NCI-H2029 treated with DMSO at 0.1 percent for 48 hours (cell line): Measurements from ENCODE around the gene DTHD1.

Experiments
- DNase-seq: peaks from one replicate; lab custom pipeline; 2025; lab: John Stamatoyannopoulos, UW

The DTHD1 gene

DNA sequence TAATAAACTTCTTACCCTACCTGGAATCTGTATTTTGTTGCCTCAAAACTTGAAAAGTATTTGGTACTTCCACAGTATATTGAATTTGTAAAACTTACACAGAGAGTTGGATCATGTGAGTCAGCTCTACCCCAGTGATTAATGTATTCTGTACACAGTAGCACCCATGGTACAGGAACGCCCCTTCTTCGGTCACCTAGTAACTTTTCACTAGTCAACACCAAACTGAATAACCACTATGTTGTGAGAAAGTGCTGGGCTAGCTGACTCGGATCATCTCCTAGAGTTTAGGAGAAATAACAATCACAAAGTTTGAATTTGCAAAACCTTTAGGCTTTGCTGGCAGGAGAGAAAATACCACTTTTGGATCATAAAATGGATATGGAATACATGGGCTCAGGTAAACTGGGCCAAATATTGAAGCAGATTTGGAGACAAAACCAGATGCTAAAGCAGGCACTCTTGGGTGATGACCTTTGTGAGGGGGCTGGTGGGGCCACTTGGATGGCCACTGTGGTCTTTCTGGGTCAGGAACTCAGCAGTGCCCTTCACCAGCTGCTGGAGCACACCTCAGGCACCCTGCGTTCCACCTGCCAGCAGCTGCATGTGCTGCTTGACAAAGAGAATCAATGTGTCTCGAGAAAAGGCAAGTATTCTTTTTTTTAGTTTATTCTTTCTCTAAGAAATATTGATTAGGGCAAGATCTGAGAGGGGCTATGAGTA lies at the start of gene DTHD1:
Gene DTHD1 (plus strand): TSS at position 233 of the 723 bp plus-strand sequence. CDS start 143 bp downstream, at position 376.
- DNase-seq, result no peak

DNA sequence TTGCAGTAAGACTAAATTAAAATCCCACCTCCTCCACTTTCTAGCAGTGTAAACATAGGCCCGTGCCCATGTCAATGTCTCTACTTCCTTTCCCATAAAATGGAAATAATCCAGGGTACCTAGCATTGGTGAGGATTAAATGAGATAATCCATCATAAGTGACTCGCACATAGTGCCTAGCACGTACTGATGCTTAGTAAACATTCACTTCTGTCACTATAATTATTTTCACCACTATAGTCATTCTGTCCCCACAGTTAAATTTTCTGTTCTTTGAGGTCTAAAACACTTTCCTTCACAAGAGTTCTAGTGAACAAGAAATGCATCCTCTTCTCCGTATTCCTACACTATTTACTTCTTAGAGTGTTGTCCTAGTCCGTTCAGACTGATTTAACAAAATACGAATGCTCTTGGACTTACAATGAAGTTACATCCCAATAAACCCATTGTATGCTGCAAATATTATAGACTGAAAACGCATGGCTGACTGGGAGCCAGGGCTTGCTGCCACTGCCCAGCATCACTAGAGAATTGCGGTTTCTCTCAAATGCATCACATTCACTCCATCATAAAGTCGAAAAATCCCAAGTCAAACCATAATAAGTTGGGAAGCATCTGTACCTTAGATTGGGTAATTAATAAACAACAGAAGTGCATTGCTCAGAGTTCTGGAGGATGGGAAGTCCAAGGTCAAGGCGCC lies 47.7 kb upstream of the DTHD1 start:
- no peak for DNase-seq

DNA sequence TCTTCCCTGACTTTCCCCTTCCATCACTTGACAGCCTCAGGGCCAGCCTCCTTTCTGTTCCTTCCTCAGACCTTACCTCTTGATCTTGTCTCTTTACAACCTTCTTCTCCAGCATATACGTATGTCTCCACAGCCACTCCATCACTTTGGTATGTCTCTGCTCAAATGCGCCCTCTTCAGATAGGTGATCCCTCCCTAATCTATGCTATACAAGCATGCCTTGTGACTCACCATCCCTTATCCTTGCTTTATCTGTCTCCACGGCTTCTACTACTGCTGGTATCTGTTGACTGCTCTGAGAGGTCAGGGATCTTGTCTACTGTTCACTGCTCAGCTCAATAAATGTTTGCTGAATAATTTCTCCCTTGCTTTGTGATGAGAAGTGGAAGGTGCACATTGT lies 46.1 kb upstream of the DTHD1 start:
- DNase-seq, result no peak

DNA sequence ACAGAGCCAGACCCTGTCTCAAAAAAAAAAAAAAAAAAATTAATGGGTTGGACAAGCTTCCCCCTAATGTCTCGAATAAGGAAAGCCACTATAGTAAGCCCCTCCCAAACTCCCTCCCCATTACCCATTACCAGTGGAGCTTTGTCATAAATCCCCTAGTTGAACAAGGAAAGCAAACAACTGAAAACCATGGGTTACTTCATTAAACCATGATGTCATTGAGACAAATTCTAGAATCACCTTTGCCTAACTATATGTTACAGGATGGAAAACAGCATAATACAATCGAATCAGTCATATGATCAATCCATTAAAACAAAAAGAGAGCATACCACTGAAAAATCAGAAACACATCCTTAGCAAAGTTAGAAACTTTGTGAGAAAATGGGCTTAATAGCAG lies 45.3 kb upstream of the DTHD1 start:
- no peak for DNase-seq

DNA sequence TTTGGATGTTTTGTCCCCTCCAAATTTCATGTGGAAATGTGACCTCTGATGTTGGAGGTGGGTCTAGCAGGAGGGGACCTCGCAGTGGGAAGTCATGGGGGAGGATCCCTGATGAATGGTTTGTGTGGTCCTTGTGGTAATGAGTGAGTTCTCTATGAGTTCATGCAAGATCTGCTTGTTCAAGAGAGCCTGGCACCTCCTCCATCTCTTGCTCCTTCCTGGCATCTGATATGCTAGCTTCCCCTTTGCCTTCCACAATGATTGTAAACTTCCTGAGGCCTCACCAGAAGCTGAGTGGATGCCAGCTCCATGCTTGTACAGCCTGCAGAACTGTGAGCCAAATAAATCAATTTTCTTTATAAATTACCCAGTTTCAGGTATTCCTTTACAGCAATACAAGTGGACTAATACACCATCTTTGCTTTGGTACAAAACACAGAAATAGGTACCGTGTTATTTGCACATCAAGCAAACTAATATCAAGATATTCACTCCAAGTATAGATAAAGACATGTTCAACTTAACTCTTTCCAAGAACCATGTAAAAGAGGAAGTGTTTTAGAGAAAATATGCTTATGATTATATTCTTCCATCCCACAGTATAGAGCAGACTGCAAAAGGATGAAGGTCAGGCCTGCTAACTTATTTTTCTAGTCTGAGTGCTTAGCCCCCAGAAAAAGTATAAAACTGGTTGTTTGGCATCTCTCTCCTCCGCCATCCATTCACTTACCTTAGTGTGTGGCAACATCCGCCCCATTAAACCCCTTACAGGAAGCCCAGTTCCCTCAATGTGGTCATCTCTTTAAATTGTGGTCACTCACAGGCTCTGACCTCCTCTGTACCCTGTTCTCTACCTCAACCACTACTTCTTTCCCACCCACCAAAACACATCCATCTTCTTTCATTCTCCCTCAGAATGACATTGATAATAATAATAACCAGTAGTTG lies 43.8 kb upstream of the DTHD1 start:
- no peak for DNase-seq

DNA sequence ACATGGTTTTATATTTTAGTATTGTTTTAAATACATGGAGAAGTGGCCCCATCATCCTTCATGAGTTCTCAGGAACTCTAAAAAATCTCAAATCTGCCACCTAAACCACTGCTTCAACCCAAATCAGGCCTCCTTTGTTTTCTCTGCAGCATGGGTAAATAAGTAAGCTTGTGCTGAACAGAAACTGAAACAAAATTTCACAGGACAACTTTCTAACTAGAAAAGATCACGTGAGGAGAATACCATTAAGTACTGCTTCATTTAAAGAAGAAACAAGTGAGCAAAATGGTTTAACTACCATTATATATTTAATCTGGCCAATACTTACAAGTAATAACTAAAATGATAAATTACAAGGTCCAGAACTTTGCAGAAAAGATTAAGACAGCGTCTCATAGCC lies 39.6 kb upstream of the DTHD1 start:
- no peak for DNase-seq

DNA sequence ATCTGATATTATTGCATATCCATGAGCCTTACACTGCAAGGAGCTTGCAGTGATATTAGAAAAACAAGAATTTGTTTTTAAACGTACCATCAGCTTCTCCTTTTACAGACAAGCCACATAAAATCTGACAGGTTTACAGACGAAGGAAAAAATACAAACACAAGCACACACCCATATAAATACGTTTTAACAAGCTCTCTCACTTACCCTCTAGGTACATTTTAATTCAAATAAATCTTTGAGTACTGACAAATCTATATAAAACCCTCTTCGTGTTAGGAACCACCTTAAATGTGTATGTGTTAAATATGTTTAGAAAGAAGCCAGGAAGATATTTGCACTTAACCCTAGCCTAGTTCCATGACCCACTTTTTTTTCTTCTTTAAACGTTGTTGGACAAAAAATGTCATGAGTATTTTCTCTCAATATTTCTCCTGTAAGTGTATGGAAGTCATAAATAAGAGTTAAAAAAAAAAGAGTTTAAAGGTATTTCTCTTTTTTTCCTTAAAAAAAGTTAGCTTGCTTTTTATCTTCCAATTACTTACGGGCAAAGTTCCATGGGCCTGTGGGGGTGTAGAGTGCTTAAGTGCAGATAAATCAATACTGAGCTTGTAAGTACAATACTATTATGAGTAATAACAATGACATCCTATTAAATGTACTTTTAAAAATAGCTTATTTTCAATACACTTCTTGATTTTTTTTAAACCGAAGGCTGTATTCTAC lies 38.6 kb upstream of the DTHD1 start:
- no peak for DNase-seq

DNA sequence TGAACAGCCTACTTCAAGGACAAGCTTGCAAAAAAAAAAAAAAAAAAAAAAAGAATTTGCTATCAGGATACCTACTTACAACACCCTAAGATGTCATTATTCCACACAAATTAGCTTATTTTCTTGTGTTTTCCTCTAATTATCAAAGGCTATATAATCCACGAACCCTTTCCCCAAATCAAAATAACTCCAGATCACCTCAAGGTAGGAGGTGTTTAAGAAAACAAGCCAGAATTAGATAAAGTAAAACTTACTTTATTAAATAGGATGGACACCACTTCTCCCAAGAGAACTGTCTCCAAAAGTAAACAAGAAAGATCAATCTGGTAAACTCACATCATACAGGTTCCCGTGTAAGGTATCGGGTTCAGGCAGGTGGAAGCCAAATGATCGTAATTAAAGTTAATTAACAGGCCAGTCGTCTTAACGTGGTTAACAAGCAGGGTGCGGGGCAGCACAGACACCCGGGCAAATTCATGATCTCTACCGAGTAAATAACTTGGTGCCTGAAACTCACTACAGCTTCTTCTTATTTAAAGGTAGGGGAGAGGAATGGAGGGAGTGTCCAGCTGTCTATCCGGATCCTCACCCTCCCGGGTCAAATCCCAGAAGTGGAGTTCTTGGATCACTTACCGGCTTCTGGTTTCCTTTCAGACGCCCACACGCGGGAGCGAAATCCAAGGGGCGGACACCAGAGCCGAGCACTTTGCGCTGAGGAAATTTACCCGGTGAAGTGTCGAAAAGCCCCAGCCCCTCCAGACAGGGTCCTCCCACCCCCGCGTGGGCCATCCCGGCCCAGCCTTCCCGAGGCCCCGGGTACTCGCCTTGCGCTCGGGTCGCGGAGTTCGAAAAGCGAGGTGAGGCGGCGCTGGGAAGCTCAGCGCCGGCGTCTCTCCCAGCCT lies 37.8 kb upstream of the DTHD1 start:
- no peak for DNase-seq

DNA sequence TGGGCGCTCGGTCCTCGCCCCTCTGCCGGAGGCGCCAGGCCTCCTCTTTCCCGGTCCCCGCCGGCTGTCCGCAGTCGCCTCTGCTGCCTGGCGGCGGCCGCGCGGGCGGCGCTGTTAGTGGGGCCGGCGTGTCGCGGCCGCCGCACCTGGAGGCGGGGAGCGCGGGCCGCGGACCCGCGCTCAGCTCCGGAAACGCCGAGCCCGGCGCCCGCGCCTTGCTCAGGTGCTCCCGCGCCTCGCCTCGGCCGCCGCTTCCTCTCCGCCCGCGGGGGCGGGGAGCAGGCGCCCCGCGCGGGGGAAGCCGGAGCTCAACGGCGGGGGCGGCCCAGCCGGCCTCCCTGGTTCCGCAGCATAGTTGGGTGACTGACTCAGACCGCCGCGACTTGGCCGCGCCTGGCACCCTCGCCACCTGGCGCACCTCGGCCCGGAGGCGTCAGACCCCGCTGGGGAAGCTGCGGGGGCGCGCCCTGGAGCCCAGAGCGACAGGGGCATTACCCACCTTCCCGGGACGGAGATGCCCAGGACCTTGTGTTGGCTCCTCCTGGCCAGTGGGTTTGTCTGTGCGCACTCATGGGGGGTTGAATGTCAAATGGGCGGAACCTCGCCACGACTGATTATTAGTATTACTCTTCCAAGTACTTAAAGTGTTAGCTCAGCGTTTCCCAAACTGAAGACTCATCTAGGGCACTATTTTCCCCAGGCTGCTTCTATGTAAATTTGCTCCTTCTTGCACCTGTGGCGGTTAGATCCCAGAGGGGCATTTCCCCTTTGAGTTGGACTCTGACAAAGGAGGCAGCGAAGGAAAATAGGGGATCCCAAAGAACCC lies 36.9 kb upstream of the DTHD1 start, which contains the start of gene ARAP2:
Gene ARAP2 (minus strand): TSS at position 258 of the 826 bp plus-strand sequence. CDS start 15,028 bp downstream, outside the sequence.
- DNase-seq, result no peak

DNA sequence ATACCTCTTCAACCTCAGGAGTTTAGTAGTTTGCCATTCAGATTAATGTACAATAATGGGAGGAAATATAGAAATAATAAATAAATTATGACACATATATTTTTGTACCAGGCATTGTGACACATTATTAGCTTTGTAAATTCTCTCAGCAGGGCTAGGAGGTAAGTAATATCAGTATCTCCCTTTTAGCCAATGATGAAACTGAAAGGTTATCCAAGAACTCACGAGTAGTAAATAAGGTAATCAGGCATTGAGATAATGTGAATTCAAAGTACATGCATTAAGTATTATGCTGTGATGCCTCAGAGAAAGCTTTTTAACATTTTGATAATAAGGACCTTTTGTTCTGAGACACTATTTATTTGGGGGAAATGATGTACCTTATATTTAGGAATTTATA lies 31.8 kb upstream of the DTHD1 start:
- DNase-seq, result no peak

DNA sequence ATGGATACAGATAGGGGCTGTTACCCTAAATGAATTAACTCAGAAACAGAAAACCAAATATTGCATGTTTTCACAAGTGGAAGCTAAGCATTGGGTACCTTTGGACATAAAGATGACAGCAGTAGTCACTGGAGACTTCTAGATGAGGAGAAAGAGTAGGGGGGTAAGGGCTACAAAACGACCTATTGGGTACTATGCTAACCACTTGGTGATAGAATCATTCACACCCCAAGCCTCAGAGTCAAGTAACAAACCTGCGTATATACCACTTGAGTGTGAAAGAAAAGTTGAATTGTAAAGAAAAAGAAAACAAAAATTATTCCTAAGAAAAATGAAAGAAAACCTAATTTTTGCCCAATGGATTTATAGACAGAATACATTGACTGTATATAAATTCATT lies 29.4 kb upstream of the DTHD1 start:
- no peak for DNase-seq

DNA sequence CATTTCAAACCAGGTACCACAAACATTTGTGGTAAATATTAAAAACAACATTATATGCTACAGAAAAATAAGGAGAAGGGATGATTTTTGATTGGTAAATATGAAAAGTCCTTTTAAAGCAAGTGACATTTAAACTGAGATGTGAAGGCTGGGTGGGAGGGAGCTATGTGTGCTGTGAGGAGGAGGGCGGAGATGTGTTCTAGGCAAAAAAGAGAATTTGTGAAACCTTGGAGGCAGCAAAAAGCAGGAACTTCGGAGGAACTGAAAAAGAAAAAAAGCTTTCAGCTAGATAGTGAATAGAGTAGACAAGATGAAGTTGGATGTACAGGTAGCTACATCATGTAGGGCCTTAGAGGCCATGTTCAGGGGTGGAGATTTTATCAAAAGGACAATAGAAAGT lies 27.0 kb upstream of the DTHD1 start:
- no peak for DNase-seq

DNA sequence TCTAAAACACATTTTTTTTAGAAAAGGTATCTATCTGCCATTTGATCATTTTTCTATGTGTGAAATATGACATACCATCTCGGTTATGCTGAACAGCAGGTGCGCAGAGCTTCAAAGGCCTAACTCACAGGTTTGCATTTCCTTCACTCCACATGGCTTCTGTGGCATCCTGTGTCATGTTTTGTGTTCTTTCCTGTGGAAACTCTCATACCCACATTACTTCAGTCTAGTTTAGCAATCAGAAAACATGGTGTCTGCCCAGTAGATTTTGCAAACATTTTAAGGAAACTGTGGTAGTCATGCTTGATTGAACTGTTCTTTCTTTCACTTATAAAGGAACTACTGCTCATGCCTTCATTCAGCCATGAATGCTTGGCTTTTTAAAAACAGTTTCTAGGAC lies 25.8 kb upstream of the DTHD1 start:
- DNase-seq, result no peak

DNA sequence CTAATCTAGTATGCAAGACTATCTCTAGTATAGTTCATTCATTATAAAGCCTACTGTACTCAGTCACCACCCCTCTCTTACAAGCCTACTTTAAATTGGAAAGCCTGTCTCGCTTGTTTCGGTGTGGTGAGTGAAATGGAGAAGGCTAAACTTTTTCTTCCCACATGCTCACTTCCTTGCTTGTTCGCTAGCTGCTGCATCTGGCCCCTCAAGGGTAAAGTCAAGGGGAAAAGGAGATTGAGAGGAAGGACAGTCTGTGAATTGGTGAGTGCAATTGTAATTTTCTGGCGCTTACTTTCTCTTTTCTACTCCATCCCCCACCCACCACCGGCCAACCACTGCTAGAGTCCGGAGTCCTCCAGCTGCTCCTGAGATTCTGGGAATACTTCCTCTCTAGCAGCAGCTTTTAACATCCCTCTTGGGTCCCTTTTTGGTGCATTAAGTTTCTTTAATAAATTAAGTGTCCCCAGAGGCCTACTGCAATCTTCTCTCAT lies 25.0 kb upstream of the DTHD1 start:
- no peak for DNase-seq

DNA sequence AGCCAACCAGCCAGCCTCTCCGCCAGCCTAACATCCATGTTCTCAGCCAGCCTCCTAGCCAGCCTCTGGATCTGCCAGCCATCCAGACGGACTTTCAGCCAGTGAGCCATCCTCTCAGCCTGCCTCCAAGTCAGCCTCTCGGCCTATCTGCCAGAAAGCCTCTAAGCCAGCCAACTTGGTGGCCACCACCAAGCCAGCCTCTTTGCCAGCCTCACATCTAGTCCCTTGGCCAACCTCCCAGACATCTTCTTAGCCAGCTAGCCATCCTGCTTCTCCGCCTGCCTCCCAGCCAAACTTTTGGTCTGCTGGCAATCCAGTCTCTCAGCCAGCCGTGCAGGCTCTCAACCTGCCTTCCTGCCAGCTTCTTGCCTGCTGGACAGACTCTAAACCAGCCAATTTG lies 20.7 kb upstream of the DTHD1 start:
- no peak for DNase-seq

DNA sequence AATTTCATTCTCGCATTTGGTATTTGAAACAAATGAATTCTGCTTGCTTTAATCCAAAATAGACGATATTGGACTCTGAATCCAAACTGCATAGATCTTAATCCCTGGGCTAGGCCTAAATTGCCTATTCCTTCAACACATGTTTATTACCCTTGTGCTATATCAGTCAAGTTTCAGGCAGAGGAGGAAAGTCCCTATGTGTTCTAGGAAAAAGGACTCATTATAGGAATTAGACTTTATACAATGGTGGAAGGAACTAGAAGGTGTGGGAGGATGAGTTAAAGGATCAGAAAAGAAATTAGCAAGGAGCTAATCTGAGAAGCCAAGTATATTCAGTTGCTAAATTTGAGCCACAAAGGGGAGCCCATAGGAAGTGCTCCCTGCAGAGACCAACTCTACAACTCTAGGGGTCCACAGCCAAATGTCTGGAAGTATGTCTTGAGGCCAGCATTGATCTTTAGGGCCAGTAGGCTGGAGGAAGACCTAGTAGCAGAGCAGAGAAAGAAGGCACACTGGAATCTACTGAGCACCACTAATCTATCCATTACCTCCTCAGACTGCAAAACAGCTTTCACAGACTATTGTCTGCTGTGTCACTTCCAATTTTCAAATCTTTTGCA lies 17.1 kb upstream of the DTHD1 start:
- no peak for DNase-seq

DNA sequence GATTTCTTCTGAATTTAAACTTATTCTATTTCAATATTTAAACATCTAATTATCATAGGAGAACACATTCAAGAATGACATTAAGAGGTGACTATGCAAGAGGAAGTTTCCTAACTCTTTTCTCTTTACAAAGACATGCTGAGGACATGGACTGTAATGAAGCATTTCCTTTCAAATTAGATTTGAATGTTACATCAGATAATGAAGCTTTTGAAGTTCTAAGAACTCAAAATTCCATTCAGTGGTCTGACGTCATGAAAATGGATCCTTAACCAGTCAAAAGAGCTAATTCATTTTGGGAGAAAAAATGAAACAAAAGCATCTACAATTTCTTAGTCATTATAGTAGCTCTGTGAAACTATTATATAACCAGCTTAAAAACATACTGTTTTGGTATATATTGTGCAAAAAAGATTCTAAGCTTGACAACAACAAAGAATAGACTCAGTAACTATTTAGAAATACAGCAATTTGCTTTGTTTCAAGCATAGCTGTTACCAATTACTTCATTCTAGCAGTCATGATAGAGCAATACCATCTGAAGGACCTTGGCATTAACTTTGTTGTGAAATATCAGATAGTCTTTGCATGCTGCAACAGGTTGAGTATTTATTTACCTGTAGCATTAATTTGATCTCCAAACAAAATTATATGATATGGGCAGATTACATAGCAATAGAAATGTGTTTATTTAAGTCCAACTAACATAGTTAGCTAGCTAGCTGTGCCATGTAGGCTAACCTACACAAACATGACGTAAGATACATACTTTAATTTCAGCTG lies 13.7 kb upstream of the DTHD1 start:
- no peak for DNase-seq

DNA sequence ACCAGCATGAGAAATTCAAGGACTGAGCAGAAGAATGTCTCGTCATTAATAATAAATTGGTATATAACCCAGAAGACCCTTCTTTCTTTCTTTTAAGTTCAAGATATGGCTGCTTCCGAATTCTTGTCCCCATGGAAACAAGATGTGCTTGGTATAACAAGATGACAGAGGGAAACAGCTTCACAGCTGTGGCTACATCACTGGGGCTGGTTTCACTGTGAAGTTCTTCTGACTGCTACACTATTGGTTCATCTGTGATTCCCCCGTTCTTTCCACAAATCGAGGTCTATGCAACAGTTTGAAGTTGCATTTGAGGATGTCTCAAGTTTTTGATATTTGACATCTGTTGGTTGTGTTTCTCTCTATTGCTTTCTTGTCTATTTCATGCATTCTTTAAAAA lies 12.3 kb upstream of the DTHD1 start:
- DNase-seq, result no peak
